Mucosa of rectum (tissue), 2 donors: ENCODE results near the gene RAD18.

Experiments used
- H3K27ac ChIP-seq, 2 donors: one replicate each; pipeline ENCODE4 v1.7.0; 2013; ENCODE audit warnings: inconsistent platforms in 2 of 2, low read depth in 2 of 2, low read length in 2 of 2
- H3K27me3 ChIP-seq, 2 donors: one replicate each; pipeline ENCODE4 v1.7.0; 2013; ENCODE audit warnings: low read length in 2 of 2; ENCODE audit not compliant: control insufficient read depth in 2 of 2, insufficient read depth in 2 of 2
- H3K36me3 ChIP-seq, 2 donors: one replicate each; pipeline ENCODE4 v1.7.0; 2013; ENCODE audit warnings: low read length in 2 of 2; ENCODE audit not compliant: control insufficient read depth in 2 of 2, insufficient read depth in 2 of 2
- H3K4me1 ChIP-seq, 2 donors: one replicate each; pipeline ENCODE4 v1.7.0; 2013; ENCODE audit warnings: low read length in 2 of 2, mild to moderate bottlenecking in 1 of 2; ENCODE audit not compliant: control insufficient read depth in 2 of 2, insufficient read depth in 2 of 2
- H3K4me3 ChIP-seq, 2 donors: one replicate each; pipeline ENCODE4 v1.7.0; 2013; ENCODE audit warnings: low read length in 2 of 2
- H3K9ac ChIP-seq, 2 donors: one replicate each; pipeline ENCODE4 v1.7.0; 2013; ENCODE audit warnings: low read length in 2 of 2, low read depth in 1 of 2, mild to moderate bottlenecking in 1 of 2
- H3K9me3 ChIP-seq, 2 donors: one replicate each; pipeline ENCODE4 v1.7.0; 2013; ENCODE audit warnings: low read length in 2 of 2; ENCODE audit not compliant: control insufficient read depth in 2 of 2
- donor health status: healthy.
- donor health status: Normal muscosa, but diverticular disease.

RAD18 gene

GRCh38 chr3:8985876-8986275 is 22.6 kb upstream of the RAD18 start:
- Histone ChIP-seq H3K36me3 (no peaks in the 10 kb centered on the region), H3K4me1 (peaks cover 3 to 8% of the 10 kb centered on the region in 2 donors), H3K27ac (no peak overlapping the region), H3K9ac (no peak overlapping the region), H3K9me3 (no peaks in the 10 kb centered on the region), H3K4me3 (no peak overlapping the region), H3K27me3 (no peaks in the 10 kb centered on the region)

DNA sequence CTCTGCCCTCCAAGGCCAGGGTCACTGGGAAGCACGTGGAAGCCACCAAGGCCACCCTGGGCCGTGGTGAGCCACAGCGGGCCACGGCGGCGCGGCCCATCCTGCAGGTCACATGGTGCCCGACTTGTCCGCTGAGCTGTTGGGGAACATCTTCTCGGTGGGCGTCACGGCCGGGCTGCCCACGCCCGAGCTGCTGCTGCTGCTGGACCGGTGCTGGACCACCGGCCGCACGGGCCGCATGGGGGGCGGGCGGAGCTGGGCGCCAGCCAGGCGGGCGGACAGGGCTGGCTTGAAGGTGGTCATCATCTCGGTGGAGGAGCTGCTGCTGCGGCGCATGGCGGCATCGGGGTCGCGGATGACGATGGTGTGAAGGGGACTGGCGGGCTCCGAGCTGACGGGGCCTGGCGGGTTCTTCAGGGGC is 22.1 kb upstream of the RAD18 start:
- Histone ChIP-seq H3K36me3 (no peaks in the 10 kb centered on the region), H3K27ac (no peak overlapping the region), H3K4me3 (no peak overlapping the region), H3K4me1 (peaks cover 3 to 8% of the 10 kb centered on the region in 2 donors), H3K9ac (no peak overlapping the region), H3K27me3 (no peaks in the 10 kb centered on the region), H3K9me3 (no peaks in the 10 kb centered on the region)

GRCh38 chr3:8984526-8984925 is 21.3 kb upstream of the RAD18 start:
- H3K36me3 ChIP-seq: no peaks in the 10 kb centered on the region
- no peak overlapping the region for H3K9ac ChIP-seq
- no peak overlapping the region for H3K4me3 ChIP-seq
- H3K4me1 ChIP-seq: peaks cover 3 to 8% of the 10 kb centered on the region in 2 donors
- H3K27me3 ChIP-seq: no peaks in the 10 kb centered on the region
- no peaks in the 10 kb centered on the region for H3K9me3 ChIP-seq
- no peak overlapping the region for H3K27ac ChIP-seq

- Histone ChIP-seq H3K27ac (no peak overlapping the region), H3K9me3 (peaks cover 0 to 3% of the 10 kb centered on the region in 2 donors), H3K36me3 (no peaks in the 10 kb centered on the region), H3K4me1 (peaks cover 3 to 8% of the 10 kb centered on the region in 2 donors), H3K9ac (no peak overlapping the region), H3K27me3 (no peaks in the 10 kb centered on the region), H3K4me3 (no peak overlapping the region)
Observed at GRCh38 chr3:8984081-8984480, 20.8 kb upstream of the RAD18 start.

GRCh38 chr3:8983591-8983990 is 20.3 kb upstream of the RAD18 start:
- H3K4me3 ChIP-seq: no peak overlapping the region
- H3K36me3 ChIP-seq: no peaks in the 10 kb centered on the region
- H3K4me1 ChIP-seq: peaks cover 3 to 8% of the 10 kb centered on the region in 2 donors
- H3K9ac ChIP-seq: no peak overlapping the region
- no peaks in the 10 kb centered on the region for H3K27me3 ChIP-seq
- H3K9me3 ChIP-seq: peaks cover 0 to 7% of the 10 kb centered on the region in 2 donors
- H3K27ac ChIP-seq: no peak overlapping the region

GRCh38 chr3:8983026-8983425 is 19.8 kb upstream of the RAD18 start:
- H3K36me3 ChIP-seq: no peaks in the 10 kb centered on the region
- peaks cover 3 to 8% of the 10 kb centered on the region in 2 donors for H3K4me1 ChIP-seq
- no peaks in the 10 kb centered on the region for H3K27me3 ChIP-seq
- no peak overlapping the region for H3K27ac ChIP-seq
- H3K9me3 ChIP-seq: peaks cover 0 to 7% of the 10 kb centered on the region in 2 donors
- no peak overlapping the region for H3K9ac ChIP-seq
- H3K4me3 ChIP-seq: no peak overlapping the region

- H3K27ac ChIP-seq: no peak overlapping the region
- peaks cover 0 to 7% of the 10 kb centered on the region in 2 donors for H3K9me3 ChIP-seq
- H3K9ac ChIP-seq: no peak overlapping the region
- no peaks in the 10 kb centered on the region for H3K27me3 ChIP-seq
- H3K36me3 ChIP-seq: no peaks in the 10 kb centered on the region
- H3K4me1 ChIP-seq: peaks cover 3 to 8% of the 10 kb centered on the region in 2 donors
- no peak overlapping the region for H3K4me3 ChIP-seq
Observed at GRCh38 chr3:8982509-8982908, 19.2 kb upstream of the RAD18 start.

DNA sequence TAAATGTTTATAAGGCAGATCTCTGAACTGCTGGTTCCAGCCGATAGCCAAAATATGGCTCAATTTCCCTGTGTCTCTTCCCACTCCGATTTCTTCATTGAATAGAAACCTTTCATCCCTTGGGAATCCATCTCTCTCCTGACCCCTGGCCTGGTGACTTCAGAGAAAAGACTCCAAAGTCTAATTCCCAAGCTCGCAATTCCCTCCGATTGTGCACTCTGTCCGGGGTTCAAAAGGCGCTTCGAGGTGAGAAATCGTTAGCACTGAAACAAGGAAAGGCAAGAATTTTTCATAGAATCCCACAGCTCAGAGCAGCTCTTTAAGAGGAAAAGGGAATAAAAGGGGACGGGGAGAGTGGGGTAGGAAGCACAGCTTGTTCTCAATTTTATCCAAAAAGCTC is 18.4 kb upstream of the RAD18 start:
- no peak overlapping the region for H3K9ac ChIP-seq
- H3K27ac ChIP-seq: no peak overlapping the region
- no peaks in the 10 kb centered on the region for H3K27me3 ChIP-seq
- peaks cover 3 to 8% of the 10 kb centered on the region in 2 donors for H3K4me1 ChIP-seq
- H3K36me3 ChIP-seq: no peaks in the 10 kb centered on the region
- H3K9me3 ChIP-seq: peaks cover 0 to 7% of the 10 kb centered on the region in 2 donors
- H3K4me3 ChIP-seq: no peak overlapping the region

- no peaks in the 10 kb centered on the region for H3K27me3 ChIP-seq
- no peak overlapping the region for H3K9ac ChIP-seq
- H3K36me3 ChIP-seq: no peaks in the 10 kb centered on the region
- H3K27ac ChIP-seq: no peak overlapping the region
- peaks cover 0 to 7% of the 10 kb centered on the region in 2 donors for H3K9me3 ChIP-seq
- H3K4me1 ChIP-seq: peaks cover 3 to 8% of the 10 kb centered on the region in 2 donors
- no peak overlapping the region for H3K4me3 ChIP-seq
Observed at GRCh38 chr3:8981296-8981695, 18.0 kb upstream of the RAD18 start.

GRCh38 chr3:8980756-8981257 is 17.5 kb upstream of the RAD18 start:
- Histone ChIP-seq H3K4me1 (peaks cover 3 to 8% of the 10 kb centered on the region in 2 donors), H3K36me3 (no peaks in the 10 kb centered on the region), H3K4me3 (no peak overlapping the region), H3K9ac (no peak overlapping the region), H3K27me3 (no peaks in the 10 kb centered on the region), H3K27ac (no peak overlapping the region), H3K9me3 (peaks cover 0 to 7% of the 10 kb centered on the region in 2 donors)

DNA sequence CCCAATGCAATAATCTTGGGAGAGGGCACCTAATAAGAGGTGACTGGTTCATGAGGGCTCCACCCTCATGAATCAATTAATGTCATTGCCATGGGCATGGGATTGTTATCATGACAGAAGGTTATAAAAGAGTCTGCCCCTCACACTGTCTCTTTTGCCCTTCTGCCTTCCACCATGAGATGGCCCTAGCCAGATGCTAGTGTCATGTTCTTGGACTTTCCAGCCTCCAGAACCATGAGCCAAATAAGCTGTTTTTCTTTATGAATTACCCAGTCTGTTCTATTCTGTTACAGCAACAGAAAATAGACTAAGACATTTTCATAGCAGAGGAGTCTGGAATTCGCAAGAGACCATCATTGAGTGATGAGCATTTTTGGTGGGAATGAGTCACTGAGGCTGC is 16.0 kb upstream of the RAD18 start:
- no peak overlapping the region for H3K27ac ChIP-seq
- H3K4me3 ChIP-seq: no peak overlapping the region
- no peak overlapping the region for H3K9ac ChIP-seq
- no peaks in the 10 kb centered on the region for H3K27me3 ChIP-seq
- H3K9me3 ChIP-seq: peaks cover 0 to 7% of the 10 kb centered on the region in 2 donors
- H3K36me3 ChIP-seq: no peaks in the 10 kb centered on the region
- H3K4me1 ChIP-seq: peaks cover 3 to 8% of the 10 kb centered on the region in 2 donors
